GM23338 (cell line): Measurements from ENCODE around the gene HSPA12B. TPM values are rescaled to one million over a fixed set of nuclear protein-coding genes. Genes with fewer than 3 reads are reported as not detected.

Experiments used
- ATAC-seq: fragments of 200-7000 bp; cut with Tn5 transposase; 3 replicates; pipeline ENCODE4 v1.9.1; 2020
- DNase-seq: peaks from one replicate; pipeline ENCODE4 v3.0.0-alpha.2; 2015; ENCODE audit warnings: low spot score
- H2AFZ ChIP-seq: fragments of 200-600 bp; sonication (generic); 2 replicates; pipeline ENCODE4 v1.8.0; 2016; ENCODE audit warnings: antibody characterized with exemption, mild to moderate bottlenecking, moderate library complexity
- H3F3A ChIP-seq: fragments of 200-600 bp; sonication (generic); replicated peaks from 2 replicates; pipeline ENCODE4 v1.8.0; 2017; ENCODE audit warnings: antibody characterized with exemption, mixed run types, low read depth
- H3K27ac ChIP-seq: fragments of 200-600 bp; sonication (generic); 2 replicates; pipeline ENCODE4 v1.6.1; 2016; ENCODE audit warnings: low read depth
- H3K27me3 ChIP-seq: fragments of 200-600 bp; sonication (generic); 2 replicates; pipeline ENCODE4 v1.8.0; 2016; ENCODE audit warnings: mild to moderate bottlenecking, mixed run types, moderate library complexity; ENCODE audit not compliant: insufficient read depth
- H3K36me3 ChIP-seq: fragments of 200-600 bp; sonication (generic); 2 replicates; pipeline ENCODE4 v1.8.0; 2016; ENCODE audit warnings: mild to moderate bottlenecking; ENCODE audit not compliant: insufficient read depth
- H3K4me1 ChIP-seq: fragments of 200-600 bp; sonication (generic); 2 replicates; pipeline ENCODE4 v1.8.0; 2016; ENCODE audit warnings: mild to moderate bottlenecking, moderate library complexity; ENCODE audit not compliant: insufficient read depth
- H3K4me2 ChIP-seq: fragments of 200-600 bp; sonication (generic); 2 replicates; pipeline ENCODE4 v1.7.1; 2017; ENCODE audit warnings: mixed run types
- H3K4me3 ChIP-seq: fragments of 200-600 bp; sonication (generic); 2 replicates; pipeline ENCODE4 v1.6.1; 2016; ENCODE audit warnings: mixed run types
- H3K79me2 ChIP-seq: fragments of 200-600 bp; sonication (generic); replicated peaks from 2 replicates; pipeline ENCODE4 v1.8.0; 2017; ENCODE audit warnings: mild to moderate bottlenecking; ENCODE audit not compliant: insufficient read depth
- H3K9me2 ChIP-seq: fragments of 200-600 bp; sonication (generic); 2 replicates; pipeline ENCODE4 v1.8.0; 2017; ENCODE audit not compliant: insufficient read depth
- H4K20me1 ChIP-seq: fragments of 200-600 bp; sonication (generic); replicated peaks from 2 replicates; pipeline ENCODE4 v1.8.0; 2017; ENCODE audit warnings: mild to moderate bottlenecking; ENCODE audit not compliant: insufficient read depth
- H3K27ac Mint-ChIP-seq: 2 replicates; pipeline ENCODE4 v1.8.0; 2020; ENCODE audit warnings: inconsistent platforms, mild to moderate bottlenecking, moderate library complexity, mixed read lengths
- H3K27me3 Mint-ChIP-seq: 3 replicates; pipeline ENCODE4 v1.8.0; 2022; ENCODE audit warnings: low read depth, mild to moderate bottlenecking, moderate library complexity, mixed read lengths, inconsistent platforms; ENCODE audit not compliant: insufficient read depth, poor library complexity
- H3K36me3 Mint-ChIP-seq: 3 replicates; pipeline ENCODE4 v1.8.0; 2021; ENCODE audit warnings: low read depth, mild to moderate bottlenecking, inconsistent platforms, moderate library complexity, mixed read lengths
- H3K4me1 Mint-ChIP-seq: 3 replicates; pipeline ENCODE4 v1.8.0; 2020; ENCODE audit warnings: mild to moderate bottlenecking, inconsistent platforms, mixed read lengths
- H3K4me3 Mint-ChIP-seq: 3 replicates; pipeline ENCODE4 v1.8.0; 2021; ENCODE audit warnings: moderate library complexity, mild to moderate bottlenecking, inconsistent platforms, mixed read lengths
- H3K9me3 Mint-ChIP-seq: 3 replicates; pipeline ENCODE4 v1.8.0; 2020; ENCODE audit warnings: moderate library complexity, mild to moderate bottlenecking, inconsistent platforms, mixed read lengths
- CREB1 ChIP-seq: fragments of 250-450 bp; sonication (Bioruptor Pico); IDR thresholded peaks from 2 replicates; pipeline ENCODE4 v1.5.0; 2020; ENCODE audit warnings: low read depth, mild to moderate bottlenecking, moderate library complexity
- CTCF ChIP-seq, 2 experiments: fragments of 200-600 bp in 1 of 2; sonication (generic) in 1 of 2; conservative IDR thresholded peaks; 2 replicates each; pipeline versions ENCODE4 v1.5.1 to v1.6.1; 2016 to 2017; ENCODE audit warnings: antibody characterized with exemption in 2 of 2, low read depth in 2 of 2, mild to moderate bottlenecking in 2 of 2, moderate library complexity in 1 of 2
- ETS1 ChIP-seq: IDR thresholded peaks from 2 replicates; pipeline ENCODE4 v1.6.1; 2016; ENCODE audit warnings: antibody characterized with exemption
- EZH2 ChIP-seq: fragments of 200-600 bp; sonication (generic); IDR thresholded peaks from one replicate; pipeline ENCODE4 v1.8.0; 2017; ENCODE audit warnings: antibody characterized with exemption, mild to moderate bottlenecking, low read depth; ENCODE audit not compliant: unreplicated experiment
- EZH2phosphoT487 ChIP-seq: fragments of 200-600 bp; sonication (generic); IDR thresholded peaks from one replicate; pipeline ENCODE4 v1.8.1; 2018; ENCODE audit warnings: antibody characterized with exemption; ENCODE audit not compliant: unreplicated experiment
- JUNB ChIP-seq: IDR thresholded peaks from one replicate; pipeline ENCODE4 v1.6.1; 2016; ENCODE audit warnings: antibody characterized with exemption; ENCODE audit not compliant: unreplicated experiment
- NANOG ChIP-seq: IDR thresholded peaks from 2 replicates; pipeline ENCODE4 v1.6.1; 2016; ENCODE audit warnings: antibody characterized with exemption, borderline replicate concordance
- POLR2AphosphoS5 ChIP-seq: IDR thresholded peaks from 2 replicates; pipeline ENCODE4 v1.6.1; 2016; ENCODE audit warnings: antibody characterized with exemption, low read depth
- REST ChIP-seq: IDR thresholded peaks from one replicate; pipeline ENCODE4 v1.6.1; 2018; ENCODE audit warnings: antibody characterized with exemption; ENCODE audit not compliant: unreplicated experiment
- STAT1 ChIP-seq: IDR thresholded peaks from one replicate; pipeline ENCODE4 v1.6.1; 2016; ENCODE audit warnings: antibody characterized with exemption; ENCODE audit not compliant: unreplicated experiment
- ZNF114 ChIP-seq: fragments of 250-450 bp; sonication (Bioruptor Pico); IDR thresholded peaks from 2 replicates; pipeline ENCODE4 v1.5.0; 2020; ENCODE audit warnings: mild to moderate bottlenecking, moderate library complexity
- ZNF331 ChIP-seq: fragments of 250-450 bp; sonication (Bioruptor Pico); IDR thresholded peaks from 2 replicates; pipeline ENCODE4 v1.5.0; 2020; ENCODE audit warnings: low read depth, mild to moderate bottlenecking, moderate library complexity
- ZNF462 ChIP-seq: fragments of 250-450 bp; sonication (Bioruptor Pico); IDR thresholded peaks from 2 replicates; pipeline ENCODE4 v1.5.0; 2020; ENCODE audit warnings: mild to moderate bottlenecking, moderate library complexity
- polyA plus RNA-seq: library from polyadenylated mRNA; unstranded; fragments of >200 nt; fragmentation: Nextera tagmentation; extraction: Ambion mirVana; gene quantifications from 2 replicates; pipeline ENCODE4 v1.2.1, GENCODE V29; 2016
- total RNA-seq: library from RNA; depleted of rRNA; stranded (reverse); fragments of >200 nt; shearing (Covaris generic); gene quantifications from 2 replicates; pipeline ENCODE4 v1.2.3, GENCODE V29; 2014

Gene HSPA12B
- total and polyA plus RNA-seq, 2 experiments from 2014 or later = 2.8 to 6.5 TPM

- H3K27me3 ChIP-seq = no peaks in the 10 kb centered on the region
- H3K4me2 ChIP-seq = peak overlapping the region; percentile 95
- no peaks in the 10 kb centered on the region; the same call in 1 of the 2 replicates for H3K36me3 ChIP-seq
- Mint-ChIP-seq H3K4me3 (peak overlapping the region; percentile 92), H3K27ac (no peak overlapping the region), H3K36me3 (peaks cover under 1% of the 10 kb centered on the region; the same call in 1 of the 3 replicates), H3K27me3 (peaks cover 12% of the 10 kb centered on the region), H3K4me1 (peaks cover 16% of the 10 kb centered on the region), H3K9me3 (no peaks in the 10 kb centered on the region)
- peaks cover 13% of the 10 kb centered on the region for H3K4me1 ChIP-seq
- peak overlapping the region; percentile 95 for H3K4me3 ChIP-seq
- peaks cover 18% of the 10 kb centered on the region; the same call in 1 of the 2 replicates for H3K79me2 ChIP-seq
- H3K27ac ChIP-seq = no peak overlapping the region
- ATAC-seq (peak; percentile 7), DNase-seq (peak; percentile 43)
- peak overlapping the region; percentile 74 for H2AFZ ChIP-seq
- H3F3A ChIP-seq = 0 out of 2 replicates have a peak, but pooled peaks cover 4% of the 10 kb centered on the region
- H3K9me2 ChIP-seq = no peaks in the 10 kb centered on the region
- TF ChIP-seq REST (no peak), JUNB (no peak), STAT1 (no peak), POLR2AphosphoS5 (no peak), EZH2 (no peak), ZNF331 (no peak), ZNF462 (no peak), ETS1 (no peak), EZH2phosphoT487 (no peak), NANOG (no peak), CREB1 (CRISPR knock-in tag) (no peak), CTCF (conservative IDR thresholded peaks at IDR 0.05; ENCODE audit: low read depth in 2 of 2) (no peak), ZNF114 (CRISPR knock-in tag) (no peak)
- H4K20me1 ChIP-seq = peaks cover 6% of the 10 kb centered on the region; the same call in 1 of the 2 replicates
Observed at GRCh38 chr20:3767110-3767426, 34.6 kb downstream of the HSPA12B start.
